RCC 7860 (cell line): ENCODE results near the gene ATP2A2.
A peak's percentile ranks its signal among the peaks of the same experiment; 100 is the strongest.

Source experiments
- DNase-seq: peaks from one replicate; pipeline ENCODE4 v3.0.0-alpha.2; 2015; ENCODE audit warnings: low spot score
- FAIRE-seq: peaks from 2 replicates; lab custom pipeline; 2012; peaks lifted over from hg19 to GRCh38; lab: Jason Lieb, UNC

Gene ATP2A2

GRCh38 chr12:110289044-110289710, 8.1 kb downstream of the ATP2A2 start:
- FAIRE-seq: no peak
- DNase-seq: no peak

- FAIRE-seq (no peak), DNase-seq (no peak)
Measured at GRCh38 chr12:110289711-110290078, 8.6 kb downstream of the ATP2A2 start.

- FAIRE-seq (no peak), DNase-seq (no peak)
Measured at GRCh38 chr12:110301065-110301806, 20.2 kb downstream of the ATP2A2 start.

- DNase-seq: no peak
Measured at GRCh38 chr12:110304061-110304551, 23.1 kb downstream of the ATP2A2 start.

GRCh38 chr12:110307372-110307771, 26.3 kb downstream of the ATP2A2 start:
- no peak for FAIRE-seq
- DNase-seq: no peak

More at GRCh38 chr12:110304061-110304551, 23.1 kb downstream of the ATP2A2 start:
- FAIRE-seq: no peak

- DNase-seq: no peak
- no peak for FAIRE-seq
Measured at GRCh38 chr12:110310763-110311162, 29.7 kb downstream of the ATP2A2 start.

- no peak for DNase-seq
- no peak for FAIRE-seq
Measured at GRCh38 chr12:110311903-110312302, 30.9 kb downstream of the ATP2A2 start.

GRCh38 chr12:110312581-110313360, 31.7 kb downstream of the ATP2A2 start:
- peak; percentile 67 for FAIRE-seq
- peak; percentile 70 for DNase-seq

- peak; percentile 32 for FAIRE-seq
- peak; percentile 34 for DNase-seq
Measured at GRCh38 chr12:110314308-110314707, 33.3 kb downstream of the ATP2A2 start.

- FAIRE-seq: no peak
- peak; percentile 10 for DNase-seq
Measured at GRCh38 chr12:110316861-110317260, 35.8 kb downstream of the ATP2A2 start.

- DNase-seq (no peak), FAIRE-seq (no peak)
Measured at GRCh38 chr12:110317911-110318310, 36.9 kb downstream of the ATP2A2 start.

- no peak for FAIRE-seq
- no peak for DNase-seq
Measured at GRCh38 chr12:110320550-110320949, 39.5 kb downstream of the ATP2A2 start.

- no peak for DNase-seq
- FAIRE-seq: no peak
Measured at GRCh38 chr12:110329710-110330109, 48.7 kb downstream of the ATP2A2 start.

- DNase-seq (no peak), FAIRE-seq (no peak)
Measured at GRCh38 chr12:110330124-110330523, 49.1 kb downstream of the ATP2A2 start.

- FAIRE-seq: no peak
- no peak for DNase-seq
Measured at GRCh38 chr12:110330544-110330943, 49.5 kb downstream of the ATP2A2 start.

- DNase-seq (no peak), FAIRE-seq (no peak)
Measured at GRCh38 chr12:110333201-110333600, 52.2 kb downstream of the ATP2A2 start.

GRCh38 chr12:110335481-110336045, 54.5 kb downstream of the ATP2A2 start:
- FAIRE-seq: no peak
- no peak for DNase-seq

- DNase-seq (no peak), FAIRE-seq (no peak)
Measured at GRCh38 chr12:110337912-110338710, 57.1 kb downstream of the ATP2A2 start.

GRCh38 chr12:110338754-110339153, 57.7 kb downstream of the ATP2A2 start:
- FAIRE-seq (no peak), DNase-seq (no peak)
